LHCN-M2 (cell line): ENCODE data around the gene LAMTOR1. TPM values are rescaled to one million over a fixed set of nuclear protein-coding genes. Genes with fewer than 3 reads are reported as not detected.

Experiments
- total RNA-seq: library from RNA; depleted of rRNA; stranded (reverse); fragments of >200 nt; gene quantifications from 2 replicates; pipeline ENCODE4 v1.2.3, GENCODE V29; 2014; rRNA removed

The LAMTOR1 gene
- total RNA-seq, 1 experiment from 2014 or later: 150 TPM

Other genes with a start within 250 kb of the LAMTOR1 start
- not detected in 2 replicates for gene DEFB131B, start 224.8 kb downstream of the LAMTOR1 start, total RNA-seq
- gene XNDC1N, start 174.7 kb downstream of the LAMTOR1 start, total RNA-seq: 3.7 and 6.9 TPM in 2 replicates
- 26.1 and 28.4 TPM in 2 replicates for gene RNF121, start 174.3 kb downstream of the LAMTOR1 start, total RNA-seq
- gene IL18BP, start 104.4 kb downstream of the LAMTOR1 start, total RNA-seq: 0.90 and 1.8 TPM in 2 replicates
- 120 and 132 TPM in 2 replicates for gene NUMA1, start 22.8 kb downstream of the LAMTOR1 start, total RNA-seq
- gene LRRC51, start 22.4 kb downstream of the LAMTOR1 start, total RNA-seq: 6.4 and 7.8 TPM in 2 replicates
- not detected in 2 replicates for gene TOMT, start 2.6 kb upstream of the LAMTOR1 start, total RNA-seq
- 33.9 and 42.8 TPM in 2 replicates for gene ANAPC15, start 9.4 kb upstream of the LAMTOR1 start, total RNA-seq
- gene FOLR3, start 32.4 kb upstream of the LAMTOR1 start, total RNA-seq: not detected in 2 replicates
- 0.17 TPM in 1 of 2 replicates, not detected in the other for gene FOLR1, start 88.8 kb upstream of the LAMTOR1 start, total RNA-seq
- gene FOLR2, start 113.5 kb upstream of the LAMTOR1 start, total RNA-seq: not detected in 2 replicates
- 72.8 and 140 TPM in 2 replicates for gene INPPL1, start 121.5 kb upstream of the LAMTOR1 start, total RNA-seq
- gene PHOX2A, start 140.9 kb upstream of the LAMTOR1 start, total RNA-seq: not detected in 2 replicates